GM12872 (cell line): ENCODE measurements around the gene PSMA7.

Source experiments
- CTCF ChIP-seq: IDR thresholded peaks from 3 replicates; pipeline ENCODE4 v1.5.1; 2011; ENCODE audit warnings: low read depth, mild to moderate bottlenecking, low read length, moderate library complexity; ENCODE audit not compliant: insufficient read depth

The PSMA7 gene

GRCh38 chr20:62119115-62119514 is 24.1 kb downstream of the PSMA7 start:
- no peak for TF ChIP-seq CTCF

GRCh38 chr20:62118113-62119043 is 24.8 kb downstream of the PSMA7 start:
- no peak for TF ChIP-seq CTCF

GRCh38 chr20:62117658-62118057 is 25.5 kb downstream of the PSMA7 start:
- no peak for TF ChIP-seq CTCF

GRCh38 chr20:62117362-62117646 is 25.9 kb downstream of the PSMA7 start:
- no peak for TF ChIP-seq CTCF

- no peak for TF ChIP-seq CTCF
Measured at GRCh38 chr20:62116558-62117361, 26.4 kb downstream of the PSMA7 start.

- no peak for TF ChIP-seq CTCF
Measured at GRCh38 chr20:62114894-62115293, 28.3 kb downstream of the PSMA7 start.

- TF ChIP-seq CTCF, result no peak
Measured at GRCh38 chr20:62112368-62112767, 30.8 kb downstream of the PSMA7 start.
